Measurements from ENCODE around the gene DNAI4. TPM values are rescaled to one million over a fixed set of nuclear protein-coding genes. Genes with fewer than 3 reads are reported as not detected.

Gene DNAI4
- total and polyA plus RNA-seq, 2 of the 8 experiments (the other 6 are each of a cell fraction or from before 2014, with no cell fraction given), result 0.32 to 2.1 TPM

- TF ChIP-seq, protein P1, sequence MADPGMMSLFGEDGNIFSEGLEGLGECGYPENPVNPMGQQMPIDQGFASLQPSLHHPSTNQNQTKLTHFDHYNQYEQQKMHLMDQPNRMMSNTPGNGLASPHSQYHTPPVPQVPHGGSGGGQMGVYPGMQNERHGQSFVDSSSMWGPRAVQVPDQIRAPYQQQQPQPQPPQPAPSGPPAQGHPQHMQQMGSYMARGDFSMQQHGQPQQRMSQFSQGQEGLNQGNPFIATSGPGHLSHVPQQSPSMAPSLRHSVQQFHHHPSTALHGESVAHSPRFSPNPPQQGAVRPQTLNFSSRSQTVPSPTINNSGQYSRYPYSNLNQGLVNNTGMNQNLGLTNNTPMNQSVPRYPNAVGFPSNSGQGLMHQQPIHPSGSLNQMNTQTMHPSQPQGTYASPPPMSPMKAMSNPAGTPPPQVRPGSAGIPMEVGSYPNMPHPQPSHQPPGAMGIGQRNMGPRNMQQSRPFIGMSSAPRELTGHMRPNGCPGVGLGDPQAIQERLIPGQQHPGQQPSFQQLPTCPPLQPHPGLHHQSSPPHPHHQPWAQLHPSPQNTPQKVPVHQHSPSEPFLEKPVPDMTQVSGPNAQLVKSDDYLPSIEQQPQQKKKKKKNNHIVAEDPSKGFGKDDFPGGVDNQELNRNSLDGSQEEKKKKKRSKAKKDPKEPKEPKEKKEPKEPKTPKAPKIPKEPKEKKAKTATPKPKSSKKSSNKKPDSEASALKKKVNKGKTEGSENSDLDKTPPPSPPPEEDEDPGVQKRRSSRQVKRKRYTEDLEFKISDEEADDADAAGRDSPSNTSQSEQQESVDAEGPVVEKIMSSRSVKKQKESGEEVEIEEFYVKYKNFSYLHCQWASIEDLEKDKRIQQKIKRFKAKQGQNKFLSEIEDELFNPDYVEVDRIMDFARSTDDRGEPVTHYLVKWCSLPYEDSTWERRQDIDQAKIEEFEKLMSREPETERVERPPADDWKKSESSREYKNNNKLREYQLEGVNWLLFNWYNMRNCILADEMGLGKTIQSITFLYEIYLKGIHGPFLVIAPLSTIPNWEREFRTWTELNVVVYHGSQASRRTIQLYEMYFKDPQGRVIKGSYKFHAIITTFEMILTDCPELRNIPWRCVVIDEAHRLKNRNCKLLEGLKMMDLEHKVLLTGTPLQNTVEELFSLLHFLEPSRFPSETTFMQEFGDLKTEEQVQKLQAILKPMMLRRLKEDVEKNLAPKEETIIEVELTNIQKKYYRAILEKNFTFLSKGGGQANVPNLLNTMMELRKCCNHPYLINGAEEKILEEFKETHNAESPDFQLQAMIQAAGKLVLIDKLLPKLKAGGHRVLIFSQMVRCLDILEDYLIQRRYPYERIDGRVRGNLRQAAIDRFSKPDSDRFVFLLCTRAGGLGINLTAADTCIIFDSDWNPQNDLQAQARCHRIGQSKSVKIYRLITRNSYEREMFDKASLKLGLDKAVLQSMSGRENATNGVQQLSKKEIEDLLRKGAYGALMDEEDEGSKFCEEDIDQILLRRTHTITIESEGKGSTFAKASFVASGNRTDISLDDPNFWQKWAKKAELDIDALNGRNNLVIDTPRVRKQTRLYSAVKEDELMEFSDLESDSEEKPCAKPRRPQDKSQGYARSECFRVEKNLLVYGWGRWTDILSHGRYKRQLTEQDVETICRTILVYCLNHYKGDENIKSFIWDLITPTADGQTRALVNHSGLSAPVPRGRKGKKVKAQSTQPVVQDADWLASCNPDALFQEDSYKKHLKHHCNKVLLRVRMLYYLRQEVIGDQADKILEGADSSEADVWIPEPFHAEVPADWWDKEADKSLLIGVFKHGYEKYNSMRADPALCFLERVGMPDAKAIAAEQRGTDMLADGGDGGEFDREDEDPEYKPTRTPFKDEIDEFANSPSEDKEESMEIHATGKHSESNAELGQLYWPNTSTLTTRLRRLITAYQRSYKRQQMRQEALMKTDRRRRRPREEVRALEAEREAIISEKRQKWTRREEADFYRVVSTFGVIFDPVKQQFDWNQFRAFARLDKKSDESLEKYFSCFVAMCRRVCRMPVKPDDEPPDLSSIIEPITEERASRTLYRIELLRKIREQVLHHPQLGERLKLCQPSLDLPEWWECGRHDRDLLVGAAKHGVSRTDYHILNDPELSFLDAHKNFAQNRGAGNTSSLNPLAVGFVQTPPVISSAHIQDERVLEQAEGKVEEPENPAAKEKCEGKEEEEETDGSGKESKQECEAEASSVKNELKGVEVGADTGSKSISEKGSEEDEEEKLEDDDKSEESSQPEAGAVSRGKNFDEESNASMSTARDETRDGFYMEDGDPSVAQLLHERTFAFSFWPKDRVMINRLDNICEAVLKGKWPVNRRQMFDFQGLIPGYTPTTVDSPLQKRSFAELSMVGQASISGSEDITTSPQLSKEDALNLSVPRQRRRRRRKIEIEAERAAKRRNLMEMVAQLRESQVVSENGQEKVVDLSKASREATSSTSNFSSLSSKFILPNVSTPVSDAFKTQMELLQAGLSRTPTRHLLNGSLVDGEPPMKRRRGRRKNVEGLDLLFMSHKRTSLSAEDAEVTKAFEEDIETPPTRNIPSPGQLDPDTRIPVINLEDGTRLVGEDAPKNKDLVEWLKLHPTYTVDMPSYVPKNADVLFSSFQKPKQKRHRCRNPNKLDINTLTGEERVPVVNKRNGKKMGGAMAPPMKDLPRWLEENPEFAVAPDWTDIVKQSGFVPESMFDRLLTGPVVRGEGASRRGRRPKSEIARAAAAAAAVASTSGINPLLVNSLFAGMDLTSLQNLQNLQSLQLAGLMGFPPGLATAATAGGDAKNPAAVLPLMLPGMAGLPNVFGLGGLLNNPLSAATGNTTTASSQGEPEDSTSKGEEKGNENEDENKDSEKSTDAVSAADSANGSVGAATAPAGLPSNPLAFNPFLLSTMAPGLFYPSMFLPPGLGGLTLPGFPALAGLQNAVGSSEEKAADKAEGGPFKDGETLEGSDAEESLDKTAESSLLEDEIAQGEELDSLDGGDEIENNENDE (IDR thresholded peaks at IDR 0.05; ENCODE audit: insufficient replicate concordance, low read length), result no peak
- TF ChIP-seq BCL11A (IDR thresholded peaks at IDR 0.05; ENCODE audit: low read depth in 2 of 2, low read length in 2 of 2), result no peak
- TF ChIP-seq SP1 (IDR thresholded peaks at IDR 0.05; ENCODE audit: low read depth, low read length), result no peak
- no peak for TF ChIP-seq CHD1 (IDR thresholded peaks at IDR 0.05; ENCODE audit: low read depth, low read length)
- no peak for TF ChIP-seq ATF3 (IDR thresholded peaks at IDR 0.05; ENCODE audit: insufficient read depth, low read depth, low read length)
- no peak for TF ChIP-seq POLR2AphosphoS5 (IDR thresholded peaks at IDR 0.05; ENCODE audit: low read depth, low read length)
Observed at GRCh38 chr1:66919828-66920227, 4.8 kb downstream of the DNAI4 start (continued).

Measured in H1 (cell line).